Trophoblast cell (in vitro differentiated cells and primary cell): ENCODE measurements around the gene RTN4RL1.
A peak's percentile ranks its signal among the peaks of the same experiment; 100 is the strongest.

ENCODE experiments used
- DNase-seq, 2 donors: peaks; one replicate each; pipeline ENCODE4 v3.0.0-alpha.2; 2016
- H2AFZ ChIP-seq: 2 replicates; pipeline ENCODE4 v1.6.1; 2013; ENCODE audit warnings: low read length, moderate library complexity, mild to moderate bottlenecking; ENCODE audit not compliant: insufficient read depth, poor library complexity
- H2AK5ac ChIP-seq: 2 replicates; pipeline ENCODE4 v1.6.1; 2013; ENCODE audit warnings: mild to moderate bottlenecking, low read length
- H2BK120ac ChIP-seq: 2 replicates; pipeline ENCODE4 v1.6.1; 2013; ENCODE audit warnings: low read length, mild to moderate bottlenecking, moderate library complexity; ENCODE audit not compliant: insufficient read depth, poor library complexity
- H2BK12ac ChIP-seq: 2 replicates; pipeline ENCODE4 v1.6.1; 2013; ENCODE audit warnings: mild to moderate bottlenecking, low read length, moderate library complexity
- H2BK5ac ChIP-seq: 2 replicates; pipeline ENCODE4 v1.6.1; 2013; ENCODE audit warnings: low read length, low read depth, moderate library complexity, mild to moderate bottlenecking; ENCODE audit not compliant: poor library complexity
- H3K14ac ChIP-seq: 2 replicates; pipeline ENCODE4 v1.6.1; 2013; ENCODE audit warnings: mild to moderate bottlenecking, low read length
- H3K18ac ChIP-seq: 2 replicates; pipeline ENCODE4 v1.6.1; 2013; ENCODE audit warnings: mild to moderate bottlenecking, low read length
- H3K23ac ChIP-seq: 2 replicates; pipeline ENCODE4 v1.6.1; 2013; ENCODE audit warnings: low read length
- H3K27ac ChIP-seq: 2 replicates; pipeline ENCODE4 v1.5.1; 2013; ENCODE audit warnings: low read depth, mild to moderate bottlenecking, inconsistent platforms, low read length, moderate library complexity
- H3K27me3 ChIP-seq: 2 replicates; pipeline ENCODE4 v1.6.1; 2013; ENCODE audit warnings: inconsistent platforms, mild to moderate bottlenecking, low read length, moderate library complexity; ENCODE audit not compliant: insufficient read depth
- H3K36me3 ChIP-seq, 2 experiments: 1 replicate in 1 of 2; 2 replicates in 1 of 2; pipeline ENCODE4 v1.6.1; 2013; ENCODE audit warnings: low read length in 2 of 2, mild to moderate bottlenecking in 2 of 2, moderate library complexity in 1 of 2; ENCODE audit not compliant: insufficient read depth in 2 of 2, control insufficient read depth in 1 of 2
- H3K4ac ChIP-seq: 2 replicates; pipeline ENCODE4 v1.6.1; 2013; ENCODE audit warnings: low read depth, mild to moderate bottlenecking, low read length, moderate library complexity
- H3K4me1 ChIP-seq, 2 experiments: 1 replicate in 1 of 2; 2 replicates in 1 of 2; pipeline ENCODE4 v1.6.1; 2013; ENCODE audit warnings: low read length in 2 of 2, mild to moderate bottlenecking in 2 of 2, moderate library complexity in 1 of 2; ENCODE audit not compliant: insufficient read depth in 2 of 2, control insufficient read depth in 1 of 2
- H3K4me2 ChIP-seq: 2 replicates; pipeline ENCODE4 v1.6.1; 2013; ENCODE audit warnings: inconsistent platforms, mild to moderate bottlenecking, low read length, moderate library complexity
- H3K4me3 ChIP-seq: 2 replicates; pipeline ENCODE4 v1.5.1; 2013; ENCODE audit warnings: mild to moderate bottlenecking, low read depth, low read length, inconsistent platforms
- H3K79me1 ChIP-seq: one replicate; pipeline ENCODE4 v1.6.1; 2013; ENCODE audit warnings: low read length
- H3K79me2 ChIP-seq: 2 replicates; pipeline ENCODE4 v1.6.1; 2013; ENCODE audit warnings: low read length, mild to moderate bottlenecking; ENCODE audit not compliant: control insufficient read depth, insufficient read depth, poor library complexity
- H3K9ac ChIP-seq: 2 replicates; pipeline ENCODE4 v1.6.1; 2013; ENCODE audit warnings: mild to moderate bottlenecking, low read length
- H3K9me3 ChIP-seq: 2 replicates; pipeline ENCODE4 v1.6.1; 2013; ENCODE audit warnings: low read depth, mild to moderate bottlenecking, control low read depth, inconsistent platforms, low read length; ENCODE audit not compliant: insufficient read depth
- H4K12ac ChIP-seq: 2 replicates; pipeline ENCODE4 v1.6.1; 2013; ENCODE audit warnings: low read depth, mild to moderate bottlenecking, low read length, moderate library complexity
- H4K8ac ChIP-seq: 2 replicates; pipeline ENCODE4 v1.6.1; 2013; ENCODE audit warnings: low read depth, mild to moderate bottlenecking, low read length, moderate library complexity
- H4K91ac ChIP-seq: one replicate; pipeline ENCODE4 v1.6.1; 2013; ENCODE audit warnings: low read depth, mild to moderate bottlenecking, low read length, moderate library complexity
- WGBS: extraction: QIAGEN DNeasy Blood & Tissue Kit; methylation state at CpG from one replicate; pipeline ENCODE4 v1.1.7; 2013; ENCODE audit warnings: missing lambda C conversion rate; ENCODE audit not compliant: insufficient read length, insufficient coverage; ENCODE audit errors: extremely low coverage; 5-methylcytosine and 5-hydroxymethylcytosine counted together

Gene RTN4RL1

DNA sequence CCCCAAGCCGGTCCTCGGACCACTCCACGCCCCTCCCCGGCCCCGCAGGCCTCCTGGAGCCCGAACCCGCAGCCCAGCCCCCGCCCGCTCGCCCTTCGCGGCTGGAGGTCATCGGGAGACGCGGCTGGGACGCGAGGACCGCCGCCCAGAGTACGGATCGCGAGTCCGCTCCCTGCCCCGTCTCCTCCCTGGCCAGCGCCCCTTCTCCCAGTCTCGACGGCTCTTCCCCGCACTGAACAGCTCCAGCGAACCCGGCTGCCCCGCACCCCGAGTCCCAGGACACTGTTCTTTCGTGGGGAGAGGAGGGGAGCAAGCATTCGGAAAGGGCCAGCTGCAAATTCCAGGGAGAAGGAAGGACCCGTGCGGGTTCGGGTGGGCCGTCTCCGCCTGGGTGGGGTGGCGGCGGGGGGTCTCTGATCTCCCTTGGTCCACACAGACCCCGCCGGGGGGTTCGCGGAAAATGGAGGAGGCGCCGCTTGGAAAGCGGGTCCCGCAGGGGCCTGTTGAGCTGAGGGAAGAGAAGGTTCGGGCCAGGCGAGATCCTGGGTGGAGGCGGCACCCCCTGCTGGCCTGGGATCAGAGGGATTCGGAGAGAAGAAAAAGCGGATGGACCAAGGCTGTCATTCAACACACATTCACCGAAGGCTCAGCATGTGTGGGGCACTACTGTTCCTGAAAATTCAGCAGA, 632 bp upstream of the RTN4RL1 start:
- no peak overlapping the region for H3K18ac ChIP-seq

GRCh38 chr17:2024572-2025219, 438 bp downstream of the RTN4RL1 start:
- Histone ChIP-seq H2BK5ac (no peak overlapping the region), H3K4me3 (peak overlapping the region; percentile 39), H4K8ac (no peak overlapping the region), H2AFZ (no peak overlapping the region), H2AK5ac (no peak overlapping the region), H3K18ac (no peak overlapping the region), H4K91ac (no peak overlapping the region), H3K4ac (no peak overlapping the region), H3K9ac (no peak overlapping the region), H3K27me3 (peaks cover 55% of the 10 kb centered on the region), H2BK12ac (no peak overlapping the region), H3K9me3 (peaks cover 3% of the 10 kb centered on the region), H3K14ac (no peak overlapping the region), H4K12ac (no peak overlapping the region), H2BK120ac (no peak overlapping the region), H3K79me2 (no peaks in the 10 kb centered on the region), H3K23ac (no peak overlapping the region), H3K79me1 (peaks cover 3% of the 10 kb centered on the region), H3K27ac (no peak overlapping the region), H3K36me3 (no peaks in the 10 kb centered on the region), H3K4me1 (peaks cover 4 to 21% of the 10 kb centered on the region in 2 experiments), H3K4me2 (peak overlapping the region; percentile 67)
- WGBS: no CpG with 5 or more reads among the region's 73 CpGs
- peak in 1 of 2 donors; percentile 32 for DNase-seq

More for the DNA sequence above, 632 bp upstream of the RTN4RL1 start:
- H3K79me1 ChIP-seq: peaks cover 7% of the 10 kb centered on the region
- H2AFZ ChIP-seq: no peak overlapping the region
- no peak overlapping the region for H3K23ac ChIP-seq
- no peak overlapping the region for H3K27ac ChIP-seq
- peaks cover 4% of the 10 kb centered on the region for H3K9me3 ChIP-seq
- H3K9ac ChIP-seq: no peak overlapping the region
- H4K8ac ChIP-seq: no peak overlapping the region
- no peak overlapping the region for H2AK5ac ChIP-seq
- H2BK12ac ChIP-seq: no peak overlapping the region
- H2BK120ac ChIP-seq: no peak overlapping the region
- no CpG with 5 or more reads among the region's 55 CpGs for WGBS
- H4K91ac ChIP-seq: no peak overlapping the region
- H3K4me3 ChIP-seq: no peak overlapping the region
- H3K4ac ChIP-seq: no peak overlapping the region
- no peaks in the 10 kb centered on the region for H3K36me3 ChIP-seq
- H3K14ac ChIP-seq: no peak overlapping the region
- H3K27me3 ChIP-seq: peaks cover 52% of the 10 kb centered on the region
- no peak overlapping the region for H4K12ac ChIP-seq
- peak overlapping the region; percentile 67 for H3K4me2 ChIP-seq
- peak; percentile 47 to 74 for DNase-seq
- H2BK5ac ChIP-seq: no peak overlapping the region
- H3K4me1 ChIP-seq: peaks cover 5 to 24% of the 10 kb centered on the region in 2 experiments
- H3K79me2 ChIP-seq: peaks cover 3% of the 10 kb centered on the region

GRCh38 chr17:2023692-2024571, 1.2 kb downstream of the RTN4RL1 start:
- Histone ChIP-seq H3K9me3 (peaks cover 2% of the 10 kb centered on the region), H3K4me1 (peaks cover 4 to 19% of the 10 kb centered on the region in 2 experiments), H3K4me3 (no peak overlapping the region), H4K8ac (no peak overlapping the region), H4K12ac (no peak overlapping the region), H3K14ac (no peak overlapping the region), H3K18ac (no peak overlapping the region), H2AFZ (no peak overlapping the region), H3K27me3 (peaks cover 57% of the 10 kb centered on the region), H3K4ac (no peak overlapping the region), H3K79me1 (peaks cover 3% of the 10 kb centered on the region), H3K79me2 (no peaks in the 10 kb centered on the region), H3K9ac (no peak overlapping the region), H4K91ac (no peak overlapping the region), H2BK120ac (no peak overlapping the region), H3K4me2 (peak overlapping the region; percentile 67), H3K36me3 (no peaks in the 10 kb centered on the region), H2AK5ac (no peak overlapping the region), H3K23ac (no peak overlapping the region), H2BK5ac (no peak overlapping the region), H3K27ac (no peak overlapping the region), H2BK12ac (no peak overlapping the region)
- DNase-seq: peak; percentile 36 to 65
- no CpG with 5 or more reads among the region's 85 CpGs for WGBS

DNA sequence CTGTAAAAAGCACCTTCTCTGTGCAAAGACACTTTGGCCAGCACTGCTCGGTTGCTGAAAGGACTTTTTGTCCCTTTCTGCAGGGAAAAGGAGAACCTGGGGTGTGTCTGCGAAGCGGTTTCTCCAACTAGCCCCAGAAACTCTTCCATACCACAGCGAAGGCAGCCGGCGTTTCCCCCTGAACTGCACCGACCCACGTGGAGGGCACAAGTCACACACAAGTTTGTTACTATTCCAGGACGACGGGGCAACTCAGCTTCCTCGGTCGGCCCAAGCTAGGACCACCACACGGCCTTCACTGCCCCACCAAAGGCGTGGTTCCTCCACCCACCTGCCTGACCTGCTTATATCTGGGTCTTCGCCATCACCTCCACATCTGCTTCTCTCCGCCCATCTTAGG, 1.9 kb downstream of the RTN4RL1 start:
- H3K27ac ChIP-seq: no peak overlapping the region
- no peak overlapping the region for H4K12ac ChIP-seq
- H2BK120ac ChIP-seq: no peak overlapping the region
- no peak overlapping the region for H4K91ac ChIP-seq
- no CpG with 5 or more reads among the region's 16 CpGs for WGBS
- H4K8ac ChIP-seq: no peak overlapping the region
- H3K4me1 ChIP-seq: peaks cover 4 to 19% of the 10 kb centered on the region in 2 experiments
- H3K18ac ChIP-seq: no peak overlapping the region
- no peak for DNase-seq
- H3K4me3 ChIP-seq: no peak overlapping the region
- no peak overlapping the region for H2AFZ ChIP-seq
- peaks cover 57% of the 10 kb centered on the region for H3K27me3 ChIP-seq
- peaks cover 6% of the 10 kb centered on the region for H3K9me3 ChIP-seq
- no peak overlapping the region for H3K9ac ChIP-seq
- H3K36me3 ChIP-seq: no peaks in the 10 kb centered on the region
- H3K4ac ChIP-seq: no peak overlapping the region
- H2BK12ac ChIP-seq: no peak overlapping the region
- H2AK5ac ChIP-seq: no peak overlapping the region
- no peak overlapping the region for H3K14ac ChIP-seq
- no peak overlapping the region for H3K23ac ChIP-seq
- no peak overlapping the region for H3K4me2 ChIP-seq
- peaks cover 3% of the 10 kb centered on the region for H3K79me1 ChIP-seq
- H2BK5ac ChIP-seq: no peak overlapping the region
- H3K79me2 ChIP-seq: no peaks in the 10 kb centered on the region
